GM12801 (cell line): Measurements from ENCODE around the gene MASP2.

Experiments used
- CTCF ChIP-seq: IDR thresholded peaks from one replicate; pipeline ENCODE4 v1.5.1; 2011; ENCODE audit warnings: control low read depth; ENCODE audit not compliant: insufficient read length; ENCODE audit errors: extremely low read depth

The MASP2 gene

GRCh38 chr1:11044849-11045427, 2.1 kb downstream of the MASP2 start:
- TF ChIP-seq CTCF, result no peak

GRCh38 chr1:11044086-11044848, 2.8 kb downstream of the MASP2 start:
- no peak for TF ChIP-seq CTCF

- no peak for TF ChIP-seq CTCF
These were observed 3.8 kb downstream of the MASP2 start for GRCh38 chr1:11042995-11043874.

GRCh38 chr1:11042065-11042464, 5.0 kb downstream of the MASP2 start:
- no peak for TF ChIP-seq CTCF

- no peak for TF ChIP-seq CTCF
These were observed 6.0 kb downstream of the MASP2 start for GRCh38 chr1:11041048-11041447.

- no peak for TF ChIP-seq CTCF
These were observed 7.5 kb downstream of the MASP2 start for GRCh38 chr1:11039351-11040104.
